Adrenal gland (tissue), 12 donors: ENCODE data around the gene WDR87. TPM values are rescaled to one million over a fixed set of nuclear protein-coding genes. Genes with fewer than 3 reads are reported as not detected.
A peak's percentile ranks its signal among the peaks of the same experiment; 100 is the strongest.

ENCODE experiments used
- DNase-seq, 7 donors: peaks; one replicate each; pipeline ENCODE4 v3.0.0-alpha.2; 2019 to 2020
- H3K27ac ChIP-seq, 5 donors: fragments of 200-600 bp; sonication (generic) in 4 of 5; 1 replicate in 3 of 5; 2 replicates in 2 of 5; pipeline versions ENCODE4 v1.5.1 to v1.8.0; 2016 to 2020; ENCODE audit warnings: mild to moderate bottlenecking in 1 of 5
- H3K27me3 ChIP-seq: fragments of 200-600 bp; 2 replicates; pipeline ENCODE4 v1.8.0; 2021
- H3K36me3 ChIP-seq, 2 donors: fragments of 200-600 bp; replicated peaks in 1 of 2; 1 replicate in 1 of 2; 2 replicates in 1 of 2; pipeline versions ENCODE4 v1.5.1 to v1.8.0; 2018 to 2022
- H3K4me1 ChIP-seq, 2 donors: fragments of 200-600 bp; replicated peaks in 1 of 2; 1 replicate in 1 of 2; 2 replicates in 1 of 2; pipeline versions ENCODE4 v1.5.1 to v1.8.0; 2018 to 2021
- H3K4me3 ChIP-seq, 4 donors: fragments of 200-600 bp; sonication (generic) in 3 of 4; one replicate each; pipeline ENCODE4 v1.5.1; 2016 to 2018
- H3K9me3 ChIP-seq, 3 donors: fragments of 200-600 bp; sonication (generic) in 1 of 3; replicated peaks in 1 of 3; 1 replicate in 2 of 3; 2 replicates in 1 of 3; pipeline versions ENCODE4 v1.5.1 to v1.8.0; 2016 to 2021
- POLR2A ChIP-seq, 2 donors: fragments of 450-650 bp; IDR thresholded peaks; one replicate each; pipeline ENCODE4 v1.6.1; 2017; ENCODE audit warnings: antibody characterized with exemption in 2 of 2, mild to moderate bottlenecking in 2 of 2, moderate library complexity in 1 of 2
- WGBS, 4 donors: extraction: QIAGEN DNeasy Blood & Tissue Kit in 2 of 4; methylation state at CpG; one replicate each; pipeline versions ENCODE4 v1.1.5 to v1.1.7; 2013 to 2017; 5-methylcytosine and 5-hydroxymethylcytosine counted together
- intact Hi-C, 2 donors: fragments of 100-400 bp; cut with DNase I; formaldehyde crosslinking; loops; one replicate each; pipeline versions ENCODE4 v1.14.1 to v1.15.0; 2022 to 2023
- polyA plus RNA-seq, 3 donors: library from polyadenylated mRNA; stranded (reverse); fragments of 200-250 nt in 2 of 3; fragments of 350-450 nt in 1 of 3; fragmentation: Illumina TruSeq in 1 of 3; extraction: RNeasy Lipid Tissue Mini Kit (QIAGEN cat#74804) in 1 of 3; gene quantifications; one replicate each; pipeline ENCODE4 v1.2.3, GENCODE V29; 2013 to 2014
- total RNA-seq, 9 donors: library from RNA; depleted of rRNA in 4 of 9; stranded (reverse); fragments of >200 nt in 4 of 9; fragments of 120-200 nt in 1 of 9; fragmentation: NEBNext Ultra II Directional in 1 of 9; extraction: Animal tissue kit (Norgen Biotek cat#: 25700) in 1 of 9; gene quantifications; one replicate each; pipeline versions ENCODE4 v1.1.0 to v1.2.4, GENCODE V29; 2013 to 2023
- TF ChIP-seq, protein P1 (sequence below), 6 experiments: fragments of 450-650 bp in 4 of 6; fragments of 200-600 bp in 2 of 6; sonication (generic) in 1 of 6; IDR thresholded peaks; 1 replicate in 5 of 6; 2 replicates in 1 of 6; pipeline versions ENCODE4 v1.5.1 to v1.8.0; 2016 to 2021; ENCODE audit warnings: antibody characterized with exemption in 6 of 6, mild to moderate bottlenecking in 2 of 6, moderate library complexity in 1 of 6
- donor health status: healthy with polysubstance abuse.
- donor health status: Bipolar disorder and iron deficiency.
- donor health status: DM: yes; HTN: yes; CAD: no.
- donor health status: DM: no; HTN: no; CAD: no.
- donor health status: DM: no; HTN: no; CAD: no.
- donor health status: DM: yes; HTN: yes; CAD: no.

WDR87 gene
- total and polyA plus RNA-seq, 12 donors, result under 0.01 to 0.08 TPM; not detected in 10

DNA sequence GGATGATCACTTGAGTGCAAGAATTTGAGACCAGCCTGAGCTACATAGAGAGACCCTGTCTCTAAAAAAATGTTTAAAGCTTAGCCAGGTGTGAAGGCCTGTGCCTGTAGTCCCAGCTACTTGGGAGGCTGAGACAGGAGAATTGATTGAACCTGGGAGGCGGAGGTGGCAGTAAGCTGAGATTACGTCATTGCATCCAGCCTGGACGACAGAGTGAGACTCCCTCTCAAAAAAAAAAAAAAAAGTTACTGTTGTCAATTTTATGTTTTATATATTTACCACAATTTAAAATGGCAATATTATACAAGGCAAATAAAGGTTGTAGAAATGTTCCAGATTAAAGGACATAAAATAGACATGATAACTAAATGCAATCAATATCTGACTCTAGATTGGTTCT, 29.2 kb downstream of the WDR87 start:
- Histone ChIP-seq H3K36me3 (no peaks in the 10 kb centered on the region), H3K4me3 (no peak overlapping the region), H3K4me1 (no peaks in the 10 kb centered on the region), H3K9me3 (no peaks in the 10 kb centered on the region), H3K27me3 (no peaks in the 10 kb centered on the region), H3K27ac (no peak overlapping the region)
- 80 to 92% (median 86%) methylated on average over 3 of the region's 3 CpGs for WGBS, 4 donors
- intact Hi-C loops, result no loop called here
- TF ChIP-seq, protein P1, sequence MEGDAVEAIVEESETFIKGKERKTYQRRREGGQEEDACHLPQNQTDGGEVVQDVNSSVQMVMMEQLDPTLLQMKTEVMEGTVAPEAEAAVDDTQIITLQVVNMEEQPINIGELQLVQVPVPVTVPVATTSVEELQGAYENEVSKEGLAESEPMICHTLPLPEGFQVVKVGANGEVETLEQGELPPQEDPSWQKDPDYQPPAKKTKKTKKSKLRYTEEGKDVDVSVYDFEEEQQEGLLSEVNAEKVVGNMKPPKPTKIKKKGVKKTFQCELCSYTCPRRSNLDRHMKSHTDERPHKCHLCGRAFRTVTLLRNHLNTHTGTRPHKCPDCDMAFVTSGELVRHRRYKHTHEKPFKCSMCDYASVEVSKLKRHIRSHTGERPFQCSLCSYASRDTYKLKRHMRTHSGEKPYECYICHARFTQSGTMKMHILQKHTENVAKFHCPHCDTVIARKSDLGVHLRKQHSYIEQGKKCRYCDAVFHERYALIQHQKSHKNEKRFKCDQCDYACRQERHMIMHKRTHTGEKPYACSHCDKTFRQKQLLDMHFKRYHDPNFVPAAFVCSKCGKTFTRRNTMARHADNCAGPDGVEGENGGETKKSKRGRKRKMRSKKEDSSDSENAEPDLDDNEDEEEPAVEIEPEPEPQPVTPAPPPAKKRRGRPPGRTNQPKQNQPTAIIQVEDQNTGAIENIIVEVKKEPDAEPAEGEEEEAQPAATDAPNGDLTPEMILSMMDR (IDR thresholded peaks at IDR 0.05), result no peak
- DNase-seq, result no peak

DNA sequence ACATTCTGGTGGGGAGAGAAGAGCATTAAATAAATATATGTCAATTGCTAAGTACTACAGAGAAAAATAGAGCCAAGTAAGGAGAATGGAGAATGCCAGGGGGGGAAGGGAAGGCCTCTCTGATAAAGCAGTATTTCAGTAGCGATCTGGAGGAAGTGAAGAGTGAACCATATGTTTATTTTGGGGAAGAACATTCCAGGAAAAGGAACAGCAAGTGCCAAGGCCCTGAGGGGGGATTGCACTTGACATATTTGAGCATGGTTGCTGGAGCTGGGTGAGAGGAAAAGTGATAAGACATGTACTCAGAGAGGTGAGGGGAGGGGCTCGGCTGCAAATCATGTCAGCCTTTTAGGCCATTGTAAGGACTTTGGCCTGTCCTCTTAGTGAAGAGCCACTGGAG, 30.4 kb downstream of the WDR87 start:
- intact Hi-C loops, result no loop called here
- DNase-seq, result no peak

DNA sequence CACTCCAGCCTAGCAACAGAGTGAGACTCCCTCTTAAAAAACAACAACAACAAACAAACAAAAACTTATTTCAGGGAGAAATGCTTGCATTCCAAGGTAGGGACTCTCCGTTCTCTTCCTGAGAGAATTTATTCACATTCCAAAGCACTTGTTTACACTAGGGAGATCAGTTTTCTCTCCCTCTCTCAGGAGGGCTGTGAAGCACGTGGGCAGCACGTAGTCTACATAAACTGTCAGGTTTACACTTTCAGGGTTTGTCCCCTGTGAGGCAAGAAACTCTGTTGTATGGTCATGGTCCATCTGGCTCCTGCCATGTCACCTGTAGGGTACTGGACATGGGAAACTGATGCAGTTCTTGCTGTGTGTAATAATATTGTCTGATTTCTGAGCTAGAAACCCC, 31.6 kb downstream of the WDR87 start:
- Histone ChIP-seq H3K36me3 (no peaks in the 10 kb centered on the region), H3K4me1 (no peaks in the 10 kb centered on the region), H3K9me3 (no peaks in the 10 kb centered on the region), H3K4me3 (no peak overlapping the region), H3K27me3 (no peaks in the 10 kb centered on the region), H3K27ac (no peak overlapping the region)
- TF ChIP-seq POLR2A (IDR thresholded peaks at IDR 0.05), result no peak
- TF ChIP-seq, protein P1 (IDR thresholded peaks at IDR 0.05), result no peak
- intact Hi-C loops, result no loop called here
- WGBS, 4 donors, result 48 to 59% (median 51%) methylated on average over 3 of the region's 3 CpGs
- DNase-seq, result no peak

More for the DNA sequence above, 30.4 kb downstream of the WDR87 start:
- H3K27ac ChIP-seq, result no peak overlapping the region
- WGBS, 4 donors, result 50 to 57% (median 53%) methylated on average over 2 of the region's 2 CpGs
- H3K4me3 ChIP-seq, result no peak overlapping the region
- H3K9me3 ChIP-seq, result no peaks in the 10 kb centered on the region
- no peaks in the 10 kb centered on the region for H3K36me3 ChIP-seq
- no peaks in the 10 kb centered on the region for H3K27me3 ChIP-seq
- TF ChIP-seq POLR2A (IDR thresholded peaks at IDR 0.05), result no peak
- TF ChIP-seq, protein P1 (IDR thresholded peaks at IDR 0.05), result no peak
- no peaks in the 10 kb centered on the region for H3K4me1 ChIP-seq

DNA sequence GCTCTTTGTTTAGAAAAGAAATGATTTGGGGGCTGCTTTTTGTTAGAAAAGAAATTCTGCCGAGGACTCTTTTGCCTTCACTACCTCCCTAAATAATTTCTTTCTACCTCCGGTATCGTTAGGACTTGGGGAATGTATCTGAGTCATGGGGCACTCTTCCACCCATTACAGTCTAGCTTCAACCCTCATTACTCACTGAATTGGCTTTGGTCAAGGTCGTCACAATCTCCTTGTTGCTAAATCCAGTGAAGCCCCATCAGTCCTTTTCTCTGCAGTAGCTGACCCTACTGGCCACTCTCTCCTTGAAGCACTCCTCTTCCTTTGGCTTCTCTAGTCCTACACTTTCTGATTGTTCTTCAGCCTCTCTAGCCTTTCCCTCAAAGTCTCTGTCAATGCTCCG, 34.0 kb downstream of the WDR87 start:
- H3K27me3 ChIP-seq, result no peaks in the 10 kb centered on the region
- 47 to 61% (median 52%) methylated on average over 5 of the region's 5 CpGs for WGBS, 4 donors

More for the DNA sequence above, 34.0 kb downstream of the WDR87 start:
- Histone ChIP-seq H3K4me1 (no peaks in the 10 kb centered on the region), H3K36me3 (no peaks in the 10 kb centered on the region), H3K27ac (no peak overlapping the region), H3K9me3 (no peaks in the 10 kb centered on the region), H3K4me3 (no peak overlapping the region)
- TF ChIP-seq, protein P1 (IDR thresholded peaks at IDR 0.05), result no peak
- no peak for TF ChIP-seq POLR2A (IDR thresholded peaks at IDR 0.05)
- intact Hi-C loops, result no loop called here
- peak in 3 of 7 donors; percentile 8 to 25 (median 18) for DNase-seq
